ENCODE measurements around the gene NCAPH2. TPM values are rescaled to one million over a fixed set of nuclear protein-coding genes. Genes with fewer than 3 reads are reported as not detected.
A peak's percentile ranks its signal among the peaks of the same experiment; 100 is the strongest.

NCAPH2 gene
- total and polyA plus RNA-seq, 12 donors = 13.8 to 90.5 (median 32.6) TPM

GRCh38 chr22:50527921-50528681, 20.1 kb downstream of the NCAPH2 start:
- Histone ChIP-seq H3K9me3 (replicated peaks in 1 of 3) (no peaks in the 10 kb centered on the region), H3K4me1 (replicated peaks in 1 of 2) (peaks cover 37 to 41% of the 10 kb centered on the region in 2 donors), H3K36me3 (replicated peaks in 1 of 2) (peaks cover 0 to 10% of the 10 kb centered on the region in 2 donors), H3K27me3 (no peaks in the 10 kb centered on the region), H3K4me3 (peak overlapping the region in 1 of 4 donors; percentile 69), H3K27ac (peak overlapping the region in 2 of 5 donors; percentile 91 to 95)
- TF ChIP-seq POLR2A (IDR thresholded peaks at IDR 0.05) = no peak
- TF ChIP-seq CTCF (IDR thresholded peaks at IDR 0.05) = no peak
- intact Hi-C loops (cut with DNase I) = no loop called here
- DNase-seq = peak in 1 of 7 donors; percentile 49
- 70 to 78% (median 75%) methylated on average over 16 to 18 of the region's 18 CpGs for WGBS, 4 donors

- Histone ChIP-seq H3K4me3 (peak overlapping the region in 1 of 4 donors; percentile 69), H3K36me3 (replicated peaks in 1 of 2) (peaks cover 0 to 2% of the 10 kb centered on the region in 2 donors), H3K27ac (peak overlapping the region in 3 of 5 donors; percentile 77 to 95 (median 91)), H3K9me3 (replicated peaks in 1 of 3) (no peaks in the 10 kb centered on the region), H3K27me3 (no peaks in the 10 kb centered on the region), H3K4me1 (replicated peaks in 1 of 2) (peaks cover 37 to 42% of the 10 kb centered on the region in 2 donors)
- peak in 4 of 7 donors; percentile 29 to 61 (median 52) for DNase-seq
- TF ChIP-seq CTCF (IDR thresholded peaks at IDR 0.05) (no peak), POLR2A (IDR thresholded peaks at IDR 0.05) (peak in 1 of 2 donors; percentile 15)
- intact Hi-C loops (cut with DNase I) = no loop called here
- 47 to 100% (median 55%) methylated on average over 1 to 15 of the region's 15 CpGs for WGBS, 4 donors
Measured at GRCh38 chr22:50528682-50529415, 20.8 kb downstream of the NCAPH2 start.

GRCh38 chr22:50529416-50529896, 21.4 kb downstream of the NCAPH2 start:
- TF ChIP-seq CTCF (IDR thresholded peaks at IDR 0.05) (no peak), POLR2A (IDR thresholded peaks at IDR 0.05) (no peak)
- DNase-seq = peak in 5 of 7 donors; percentile 43 to 75 (median 50)
- no peaks in the 10 kb centered on the region for H3K9me3 ChIP-seq (replicated peaks in 1 of 3)
- H3K4me1 ChIP-seq (replicated peaks in 1 of 2) = peaks cover 32 to 36% of the 10 kb centered on the region in 2 donors
- H3K27me3 ChIP-seq = no peaks in the 10 kb centered on the region
- H3K27ac ChIP-seq = peak overlapping the region in 4 of 5 donors; percentile 77 to 95 (median 84)
- H3K36me3 ChIP-seq (replicated peaks in 1 of 2) = no peaks in the 10 kb centered on the region
- H3K4me3 ChIP-seq = peak overlapping the region in 2 of 4 donors; percentile 17 to 69
- WGBS, 4 donors = 10 to 14% (median 11%) methylated on average over 2 to 50 of the region's 50 CpGs; no CpG with 5 or more reads in 1 of the 4 donors
- intact Hi-C loops (cut with DNase I) = no loop called here
